ENCODE measurements around the gene ZBED1. TPM values are rescaled to one million over a fixed set of nuclear protein-coding genes. Genes with fewer than 3 reads are reported as not detected.

ZBED1 gene
- polyA plus RNA-seq, 2 donors = 6.2 to 8.9 TPM

- Histone ChIP-seq H3K9me3 (ENCODE audit: control insufficient read depth in 2 of 2, insufficient read depth in 1 of 2, low read depth in 1 of 2, low read length in 1 of 2) (no peaks in the 10 kb centered on the region), H3K4me3 (ENCODE audit: low read depth in 1 of 2, low read length in 2 of 2) (no peak overlapping the region), H3K36me3 (ENCODE audit: control insufficient read depth in 2 of 2, insufficient read depth in 2 of 2, low read length in 1 of 2) (peaks cover 0 to 2% of the 10 kb centered on the region in 2 donors), H3K4me1 (ENCODE audit: control insufficient read depth in 2 of 2, insufficient read depth in 2 of 2, low read length in 1 of 2) (peaks cover 6 to 12% of the 10 kb centered on the region in 2 donors), H3K27me3 (ENCODE audit: control insufficient read depth in 1 of 2, insufficient read depth in 2 of 2, low read length in 2 of 2) (no peaks in the 10 kb centered on the region), H3K27ac (ENCODE audit: low read depth in 2 of 2, low read length in 1 of 2) (no peak overlapping the region)
- 95% methylated on average over 22 of the region's 22 CpGs for WGBS, 2 donors
Observed at GRCh38 chrX:2452317-2452784, 48.4 kb downstream of the ZBED1 start.

GRCh38 chrX:2451501-2452316 is 49.1 kb downstream of the ZBED1 start:
- Histone ChIP-seq H3K36me3 (ENCODE audit: control insufficient read depth in 2 of 2, insufficient read depth in 2 of 2, low read length in 1 of 2) (peaks cover 0 to 2% of the 10 kb centered on the region in 2 donors), H3K9me3 (ENCODE audit: control insufficient read depth in 2 of 2, insufficient read depth in 1 of 2, low read depth in 1 of 2, low read length in 1 of 2) (no peaks in the 10 kb centered on the region), H3K4me3 (ENCODE audit: low read depth in 1 of 2, low read length in 2 of 2) (no peak overlapping the region), H3K4me1 (ENCODE audit: control insufficient read depth in 2 of 2, insufficient read depth in 2 of 2, low read length in 1 of 2) (peaks cover 6 to 8% of the 10 kb centered on the region in 2 donors), H3K27me3 (ENCODE audit: control insufficient read depth in 1 of 2, insufficient read depth in 2 of 2, low read length in 2 of 2) (no peaks in the 10 kb centered on the region), H3K27ac (ENCODE audit: low read depth in 2 of 2, low read length in 1 of 2) (no peak overlapping the region)
- WGBS, 2 donors = 63 to 71% methylated on average over 25 of the region's 25 CpGs

- H3K27ac ChIP-seq (ENCODE audit: low read depth in 2 of 2, low read length in 1 of 2) = no peak overlapping the region
- H3K4me1 ChIP-seq (ENCODE audit: control insufficient read depth in 2 of 2, insufficient read depth in 2 of 2, low read length in 1 of 2) = peaks cover 6 to 12% of the 10 kb centered on the region in 2 donors
- no peak overlapping the region for H3K4me3 ChIP-seq (ENCODE audit: low read depth in 1 of 2, low read length in 2 of 2)
- peaks cover 0 to 4% of the 10 kb centered on the region in 2 donors for H3K36me3 ChIP-seq (ENCODE audit: control insufficient read depth in 2 of 2, insufficient read depth in 2 of 2, low read length in 1 of 2)
- H3K27me3 ChIP-seq (ENCODE audit: control insufficient read depth in 1 of 2, insufficient read depth in 2 of 2, low read length in 2 of 2) = no peaks in the 10 kb centered on the region
- 77 to 80% methylated on average over 5 of the region's 5 CpGs for WGBS, 2 donors
- no peaks in the 10 kb centered on the region for H3K9me3 ChIP-seq (ENCODE audit: control insufficient read depth in 2 of 2, insufficient read depth in 1 of 2, low read depth in 1 of 2, low read length in 1 of 2)
Observed at GRCh38 chrX:2450681-2451080, 50.1 kb downstream of the ZBED1 start.

GRCh38 chrX:2449135-2449886 is 51.5 kb downstream of the ZBED1 start:
- Histone ChIP-seq H3K4me3 (ENCODE audit: low read depth in 1 of 2, low read length in 2 of 2) (no peak overlapping the region), H3K36me3 (ENCODE audit: control insufficient read depth in 2 of 2, insufficient read depth in 2 of 2, low read length in 1 of 2) (peaks cover 0 to 3% of the 10 kb centered on the region in 2 donors), H3K27me3 (ENCODE audit: control insufficient read depth in 1 of 2, insufficient read depth in 2 of 2, low read length in 2 of 2) (no peaks in the 10 kb centered on the region), H3K27ac (ENCODE audit: low read depth in 2 of 2, low read length in 1 of 2) (no peak overlapping the region), H3K4me1 (ENCODE audit: control insufficient read depth in 2 of 2, insufficient read depth in 2 of 2, low read length in 1 of 2) (peaks cover 6 to 12% of the 10 kb centered on the region in 2 donors), H3K9me3 (ENCODE audit: control insufficient read depth in 2 of 2, insufficient read depth in 1 of 2, low read depth in 1 of 2, low read length in 1 of 2) (no peaks in the 10 kb centered on the region)
- 94 to 96% methylated on average over 13 of the region's 13 CpGs for WGBS, 2 donors

GRCh38 chrX:2447484-2447883 is 53.3 kb downstream of the ZBED1 start:
- H3K36me3 ChIP-seq (ENCODE audit: control insufficient read depth in 2 of 2, insufficient read depth in 2 of 2, low read length in 1 of 2) = peaks cover 0 to 3% of the 10 kb centered on the region in 2 donors
- H3K4me3 ChIP-seq (ENCODE audit: low read depth in 1 of 2, low read length in 2 of 2) = no peak overlapping the region
- H3K9me3 ChIP-seq (ENCODE audit: control insufficient read depth in 2 of 2, insufficient read depth in 1 of 2, low read depth in 1 of 2, low read length in 1 of 2) = no peaks in the 10 kb centered on the region
- peaks cover 6 to 12% of the 10 kb centered on the region in 2 donors for H3K4me1 ChIP-seq (ENCODE audit: control insufficient read depth in 2 of 2, insufficient read depth in 2 of 2, low read length in 1 of 2)
- no peaks in the 10 kb centered on the region for H3K27me3 ChIP-seq (ENCODE audit: control insufficient read depth in 1 of 2, insufficient read depth in 2 of 2, low read length in 2 of 2)
- 98% methylated on average over 1 to 2 of the region's 2 CpGs for WGBS, 2 donors
- no peak overlapping the region for H3K27ac ChIP-seq (ENCODE audit: low read depth in 2 of 2, low read length in 1 of 2)

GRCh38 chrX:2446815-2447214 is 54.0 kb downstream of the ZBED1 start:
- Histone ChIP-seq H3K4me3 (ENCODE audit: low read depth in 1 of 2, low read length in 2 of 2) (no peak overlapping the region), H3K27me3 (ENCODE audit: control insufficient read depth in 1 of 2, insufficient read depth in 2 of 2, low read length in 2 of 2) (no peaks in the 10 kb centered on the region), H3K4me1 (ENCODE audit: control insufficient read depth in 2 of 2, insufficient read depth in 2 of 2, low read length in 1 of 2) (peaks cover 3 to 9% of the 10 kb centered on the region in 2 donors), H3K27ac (ENCODE audit: low read depth in 2 of 2, low read length in 1 of 2) (no peak overlapping the region), H3K9me3 (ENCODE audit: control insufficient read depth in 2 of 2, insufficient read depth in 1 of 2, low read depth in 1 of 2, low read length in 1 of 2) (no peaks in the 10 kb centered on the region), H3K36me3 (ENCODE audit: control insufficient read depth in 2 of 2, insufficient read depth in 2 of 2, low read length in 1 of 2) (peaks cover 0 to 3% of the 10 kb centered on the region in 2 donors)
- 96 to 98% methylated on average over 14 of the region's 14 CpGs for WGBS, 2 donors

GRCh38 chrX:2445662-2446623 is 54.8 kb downstream of the ZBED1 start:
- Histone ChIP-seq H3K4me1 (ENCODE audit: control insufficient read depth in 2 of 2, insufficient read depth in 2 of 2, low read length in 1 of 2) (peaks cover 0 to 4% of the 10 kb centered on the region in 2 donors), H3K9me3 (ENCODE audit: control insufficient read depth in 2 of 2, insufficient read depth in 1 of 2, low read depth in 1 of 2, low read length in 1 of 2) (no peaks in the 10 kb centered on the region)
- WGBS, 2 donors = 94% methylated on average over 31 of the region's 31 CpGs

GRCh38 chrX:2442694-2443093 is 58.1 kb downstream of the ZBED1 start:
- Histone ChIP-seq H3K27ac (ENCODE audit: low read depth in 2 of 2, low read length in 1 of 2) (no peak overlapping the region), H3K4me3 (ENCODE audit: low read depth in 1 of 2, low read length in 2 of 2) (no peak overlapping the region), H3K36me3 (ENCODE audit: control insufficient read depth in 2 of 2, insufficient read depth in 2 of 2, low read length in 1 of 2) (peaks cover 0 to 3% of the 10 kb centered on the region in 2 donors), H3K27me3 (ENCODE audit: control insufficient read depth in 1 of 2, insufficient read depth in 2 of 2, low read length in 2 of 2) (no peaks in the 10 kb centered on the region), H3K9me3 (ENCODE audit: control insufficient read depth in 2 of 2, insufficient read depth in 1 of 2, low read depth in 1 of 2, low read length in 1 of 2) (no peaks in the 10 kb centered on the region), H3K4me1 (ENCODE audit: control insufficient read depth in 2 of 2, insufficient read depth in 2 of 2, low read length in 1 of 2) (peaks cover 0 to 4% of the 10 kb centered on the region in 2 donors)
- WGBS, 2 donors = 81 to 89% methylated on average over 7 of the region's 7 CpGs

More at GRCh38 chrX:2445662-2446623, 54.8 kb downstream of the ZBED1 start:
- Histone ChIP-seq H3K4me3 (ENCODE audit: low read depth in 1 of 2, low read length in 2 of 2) (no peak overlapping the region), H3K27ac (ENCODE audit: low read depth in 2 of 2, low read length in 1 of 2) (no peak overlapping the region), H3K36me3 (ENCODE audit: control insufficient read depth in 2 of 2, insufficient read depth in 2 of 2, low read length in 1 of 2) (peaks cover 0 to 3% of the 10 kb centered on the region in 2 donors), H3K27me3 (ENCODE audit: control insufficient read depth in 1 of 2, insufficient read depth in 2 of 2, low read length in 2 of 2) (no peaks in the 10 kb centered on the region)

GRCh38 chrX:2441466-2441865 is 59.3 kb downstream of the ZBED1 start:
- H3K4me3 ChIP-seq (ENCODE audit: low read depth in 1 of 2, low read length in 2 of 2) = no peak overlapping the region
- H3K9me3 ChIP-seq (ENCODE audit: control insufficient read depth in 2 of 2, insufficient read depth in 1 of 2, low read depth in 1 of 2, low read length in 1 of 2) = no peaks in the 10 kb centered on the region
- H3K27me3 ChIP-seq (ENCODE audit: control insufficient read depth in 1 of 2, insufficient read depth in 2 of 2, low read length in 2 of 2) = no peaks in the 10 kb centered on the region
- 97 to 98% methylated on average over 5 of the region's 5 CpGs for WGBS, 2 donors
- H3K27ac ChIP-seq (ENCODE audit: low read depth in 2 of 2, low read length in 1 of 2) = no peak overlapping the region
- H3K36me3 ChIP-seq (ENCODE audit: control insufficient read depth in 2 of 2, insufficient read depth in 2 of 2, low read length in 1 of 2) = peaks cover 0 to 3% of the 10 kb centered on the region in 2 donors
- peaks cover 0 to 4% of the 10 kb centered on the region in 2 donors for H3K4me1 ChIP-seq (ENCODE audit: control insufficient read depth in 2 of 2, insufficient read depth in 2 of 2, low read length in 1 of 2)

Data from esophagus (tissue), 2 donors.